ENCODE data around the gene TMEM147.

TMEM147 gene

GRCh38 chr19:35552534-35553384 lies 7.3 kb downstream of the TMEM147 start:
- DNase-seq (ENCODE audit: low read depth), result no peak
- TF ChIP-seq MAX (IDR thresholded peaks at IDR 0.05; ENCODE audit: low read depth, low read length), result no peak
- H3K4me3 ChIP-seq (ENCODE audit: low read depth, low read length), result no peak overlapping the region

DNA sequence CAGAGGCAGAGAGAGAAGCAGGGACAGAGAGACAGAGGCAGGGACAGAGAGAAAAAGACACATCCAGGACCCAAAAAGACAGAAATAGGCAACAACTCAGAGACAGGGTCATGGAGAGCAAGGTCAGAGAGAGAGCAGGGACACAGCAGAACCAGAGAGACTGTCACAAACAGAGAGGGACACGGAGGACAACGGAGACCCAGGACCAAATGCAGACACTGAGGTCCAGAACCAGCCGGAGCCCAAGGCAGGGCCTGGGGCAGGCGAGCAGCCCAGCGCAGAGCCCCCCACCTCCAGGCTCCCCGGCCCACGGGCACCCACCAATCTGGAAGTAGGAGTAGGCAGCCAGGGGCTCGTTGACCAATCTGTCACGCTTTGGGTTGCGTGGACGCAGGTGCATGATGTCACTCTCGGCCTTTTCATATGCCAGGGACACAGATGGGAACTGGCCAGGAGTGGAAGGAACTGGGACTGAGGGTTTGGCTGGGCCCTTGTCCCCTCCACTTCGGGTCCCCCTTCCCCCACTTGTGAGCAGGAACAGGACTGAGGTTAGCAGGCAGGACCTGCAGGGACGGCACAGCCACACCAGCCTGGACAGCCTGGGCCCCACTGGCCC lies 8.1 kb downstream of the TMEM147 start:
- no peak overlapping the region for H3K4me3 ChIP-seq (ENCODE audit: low read depth, low read length)
- DNase-seq (ENCODE audit: low read depth), result no peak
- TF ChIP-seq MAX (IDR thresholded peaks at IDR 0.05; ENCODE audit: low read depth, low read length) (no peak), POLR2A (IDR thresholded peaks at IDR 0.05; ENCODE audit: extremely low read depth, insufficient read length) (no peak), CTCF (IDR thresholded peaks at IDR 0.05; ENCODE audit: low read depth, low read length) (no peak), MYC (IDR thresholded peaks at IDR 0.05; ENCODE audit: low read depth, low read length) (no peak)

GRCh38 chr19:35554076-35554475 lies 8.7 kb downstream of the TMEM147 start:
- no peak overlapping the region for H3K4me3 ChIP-seq (ENCODE audit: low read depth, low read length)
- no peak for DNase-seq (ENCODE audit: low read depth)
- TF ChIP-seq MAX (IDR thresholded peaks at IDR 0.05; ENCODE audit: low read depth, low read length) (no peak), CTCF (IDR thresholded peaks at IDR 0.05; ENCODE audit: low read depth, low read length) (no peak), POLR2A (IDR thresholded peaks at IDR 0.05; ENCODE audit: extremely low read depth, insufficient read length) (no peak), MYC (IDR thresholded peaks at IDR 0.05; ENCODE audit: low read depth, low read length) (no peak)

GRCh38 chr19:35555301-35556005 lies 10.0 kb downstream of the TMEM147 start:
- TF ChIP-seq CTCF (IDR thresholded peaks at IDR 0.05; ENCODE audit: low read depth, low read length) (no peak), MAX (IDR thresholded peaks at IDR 0.05; ENCODE audit: low read depth, low read length) (peak; percentile 63)
- DNase-seq (ENCODE audit: low read depth), result peak; percentile 38
- H3K4me3 ChIP-seq (ENCODE audit: low read depth, low read length), result no peak overlapping the region

DNA sequence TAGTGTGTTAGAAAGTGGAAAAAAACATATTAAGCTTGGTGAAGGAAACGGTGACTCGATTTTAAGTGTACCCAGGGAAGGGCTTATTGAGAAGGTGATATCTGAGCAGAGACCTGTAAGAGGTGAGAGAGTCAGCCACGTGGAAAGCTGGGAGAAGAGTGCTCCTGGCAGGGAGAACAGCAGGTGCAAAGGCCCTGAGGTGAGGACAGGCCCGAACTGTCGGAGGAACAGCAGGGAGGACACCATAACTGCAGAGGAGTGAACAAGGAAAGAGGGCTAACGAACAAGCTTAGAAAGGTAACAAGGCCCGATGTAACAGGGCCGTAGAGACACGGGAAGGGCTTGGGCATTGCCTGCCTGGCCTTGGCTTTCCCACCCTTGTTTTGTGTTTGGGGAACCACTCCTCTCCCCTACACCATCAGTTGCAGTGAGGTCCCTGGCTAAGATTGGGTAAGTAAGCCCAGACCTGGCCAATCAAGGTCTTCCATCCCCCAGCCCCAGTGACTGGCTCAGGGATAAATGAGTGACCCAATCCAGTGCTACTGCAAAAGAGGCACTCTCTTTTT lies 10.7 kb downstream of the TMEM147 start:
- no peak for TF ChIP-seq MAX (IDR thresholded peaks at IDR 0.05; ENCODE audit: low read depth, low read length)
- TF ChIP-seq POLR2A (IDR thresholded peaks at IDR 0.05; ENCODE audit: extremely low read depth, insufficient read length), result no peak
- no peak for TF ChIP-seq CTCF (IDR thresholded peaks at IDR 0.05; ENCODE audit: low read depth, low read length)
- no peak for TF ChIP-seq MYC (IDR thresholded peaks at IDR 0.05; ENCODE audit: low read depth, low read length)
- H3K4me3 ChIP-seq (ENCODE audit: low read depth, low read length), result no peak overlapping the region
- DNase-seq (ENCODE audit: low read depth), result no peak
